H9 (cell line): Measurements from ENCODE around the gene RAB3B. TPM values are rescaled to one million over a fixed set of nuclear protein-coding genes. Genes with fewer than 3 reads are reported as not detected.
"Not testable (repeated sequence)": the region's sequence is repeated elsewhere in the genome, so short reads cannot be mapped to it uniquely, and the experiment has no call there.

Source experiments
- DNase-seq: peaks from one replicate; pipeline ENCODE4 v3.0.0-alpha.2; 2017
- H2AFZ ChIP-seq: one replicate; pipeline ENCODE4 v1.6.1; 2013; ENCODE audit warnings: mild to moderate bottlenecking, low read length, control low read depth, moderate library complexity
- H2AK5ac ChIP-seq: 2 replicates; pipeline ENCODE4 v1.6.1; 2013; ENCODE audit warnings: low read length, control low read depth, mixed read lengths; ENCODE audit not compliant: insufficient read length
- H2BK120ac ChIP-seq: one replicate; pipeline ENCODE4 v1.6.1; 2013; ENCODE audit warnings: low read depth, mild to moderate bottlenecking, low read length, control low read depth, inconsistent platforms; ENCODE audit not compliant: poor library complexity, severe bottlenecking
- H2BK12ac ChIP-seq: 2 replicates; pipeline ENCODE4 v1.6.1; 2013; ENCODE audit warnings: low read length, control low read depth, mixed read lengths, low read depth; ENCODE audit not compliant: insufficient read length
- H2BK15ac ChIP-seq: 2 replicates; pipeline ENCODE4 v1.6.1; 2013; ENCODE audit warnings: low read depth, low read length, control low read depth
- H2BK20ac ChIP-seq: one replicate; pipeline ENCODE4 v1.6.1; 2013; ENCODE audit warnings: low read depth, mild to moderate bottlenecking, low read length, control low read depth, inconsistent platforms; ENCODE audit not compliant: poor library complexity, severe bottlenecking
- H2BK5ac ChIP-seq: 2 replicates; pipeline ENCODE4 v1.6.1; 2013; ENCODE audit warnings: low read length, control low read depth, mixed read lengths; ENCODE audit not compliant: insufficient read length
- H3K14ac ChIP-seq: 2 replicates; pipeline ENCODE4 v1.6.1; 2013; ENCODE audit warnings: low read length, control low read depth; ENCODE audit not compliant: insufficient read depth
- H3K18ac ChIP-seq: 2 replicates; pipeline ENCODE4 v1.6.1; 2013; ENCODE audit warnings: low read depth, mild to moderate bottlenecking, mixed read lengths, low read length, control low read depth; ENCODE audit not compliant: insufficient read length
- H3K23ac ChIP-seq: 2 replicates; pipeline ENCODE4 v1.6.1; 2013; ENCODE audit warnings: low read length, control low read depth, mixed read lengths, low read depth; ENCODE audit not compliant: insufficient read length
- H3K23me2 ChIP-seq: 2 replicates; pipeline ENCODE4 v1.6.1; 2013; ENCODE audit warnings: low read depth, mild to moderate bottlenecking, mixed read lengths, low read length, control low read depth; ENCODE audit not compliant: insufficient read length, poor library complexity, severe bottlenecking
- H3K27ac ChIP-seq: 2 replicates; pipeline ENCODE4 v1.5.1; 2013; ENCODE audit warnings: low read length, control low read depth, mixed read lengths, low read depth; ENCODE audit not compliant: insufficient read length
- H3K27me3 ChIP-seq: 2 replicates; pipeline ENCODE4 v1.6.1; 2013; ENCODE audit warnings: low read length, control low read depth, inconsistent platforms; ENCODE audit not compliant: insufficient read depth
- H3K4ac ChIP-seq: 2 replicates; pipeline ENCODE4 v1.6.1; 2013; ENCODE audit warnings: low read depth, mild to moderate bottlenecking, control low read depth, inconsistent platforms, low read length, moderate library complexity
- H3K4me1 ChIP-seq: 2 replicates; pipeline ENCODE4 v1.6.1; 2013; ENCODE audit warnings: low read length, control low read depth, inconsistent platforms; ENCODE audit not compliant: insufficient read depth
- H3K4me2 ChIP-seq: 2 replicates; pipeline ENCODE4 v1.6.1; 2013; ENCODE audit warnings: low read length, control low read depth, mixed read lengths; ENCODE audit not compliant: insufficient read length, insufficient read depth
- H3K56ac ChIP-seq: 2 replicates; pipeline ENCODE4 v1.6.1; 2013; ENCODE audit warnings: low read depth, mild to moderate bottlenecking, mixed read lengths, low read length, control low read depth; ENCODE audit not compliant: insufficient read length
- H3K79me1 ChIP-seq: 2 replicates; pipeline ENCODE4 v1.6.1; 2013; ENCODE audit warnings: low read depth, mild to moderate bottlenecking, moderate library complexity, low read length, control low read depth, inconsistent platforms; ENCODE audit not compliant: insufficient read depth, poor library complexity, severe bottlenecking
- H3K79me2 ChIP-seq: 2 replicates; pipeline ENCODE4 v1.6.1; 2013; ENCODE audit warnings: low read length, control low read depth, inconsistent platforms; ENCODE audit not compliant: insufficient read depth
- H3K9ac ChIP-seq: 2 replicates; pipeline ENCODE4 v1.6.1; 2013; ENCODE audit warnings: low read length, control low read depth, mixed read lengths; ENCODE audit not compliant: insufficient read length; ENCODE audit errors: extremely low read depth
- H3K9me3 ChIP-seq: one replicate; pipeline ENCODE4 v1.6.1; 2013; ENCODE audit warnings: low read depth, low read length, inconsistent platforms; ENCODE audit not compliant: control insufficient read depth
- H3T11ph ChIP-seq: one replicate; pipeline ENCODE4 v1.6.1; 2013; ENCODE audit warnings: mild to moderate bottlenecking, low read length, control low read depth, inconsistent platforms
- H4K20me1 ChIP-seq: one replicate; pipeline ENCODE4 v1.6.1; 2013; ENCODE audit not compliant: control insufficient read depth, insufficient read length, insufficient read depth
- H4K5ac ChIP-seq: 2 replicates; pipeline ENCODE4 v1.6.1; 2013; ENCODE audit warnings: low read depth, mild to moderate bottlenecking, mixed read lengths, low read length, control low read depth; ENCODE audit not compliant: insufficient read length
- H4K8ac ChIP-seq: replicated peaks from 2 replicates; pipeline ENCODE4 v1.6.1; 2013; ENCODE audit warnings: low read length, control low read depth, mixed read lengths, low read depth; ENCODE audit not compliant: insufficient read length
- H4K91ac ChIP-seq: 2 replicates; pipeline ENCODE4 v1.6.1; 2013; ENCODE audit warnings: low read depth, mild to moderate bottlenecking, moderate library complexity, mixed read lengths, low read length, control low read depth; ENCODE audit not compliant: insufficient read length
- H3K27ac Mint-ChIP-seq, 3 experiments: 2 replicates in 2 of 3; 3 replicates in 1 of 3; pipeline ENCODE4 v1.8.0; 2020 to 2021; ENCODE audit warnings: mixed read lengths in 3 of 3, mild to moderate bottlenecking in 1 of 3, moderate library complexity in 1 of 3
- H3K27me3 Mint-ChIP-seq: 2 replicates; pipeline ENCODE4 v1.8.0; 2021; ENCODE audit warnings: low read depth, mild to moderate bottlenecking, moderate library complexity, mixed read lengths
- H3K36me3 Mint-ChIP-seq, 3 experiments: 2 replicates in 2 of 3; 3 replicates in 1 of 3; pipeline ENCODE4 v1.8.0; 2020 to 2021; ENCODE audit warnings: low read depth in 3 of 3, mixed read lengths in 3 of 3; ENCODE audit not compliant: insufficient read depth in 1 of 3
- H3K4me1 Mint-ChIP-seq, 2 experiments: 2 replicates each; pipeline ENCODE4 v1.8.0; 2020; ENCODE audit warnings: mixed read lengths in 2 of 2
- H3K4me3 Mint-ChIP-seq, 2 experiments: 2 replicates in 1 of 2; 3 replicates in 1 of 2; pipeline ENCODE4 v1.8.0; 2020 to 2021; ENCODE audit warnings: mild to moderate bottlenecking in 2 of 2, mixed read lengths in 2 of 2, moderate library complexity in 1 of 2
- H3K9me3 Mint-ChIP-seq, 2 experiments: 2 replicates in 1 of 2; 3 replicates in 1 of 2; pipeline ENCODE4 v1.8.0; 2020; ENCODE audit warnings: mild to moderate bottlenecking in 2 of 2, mixed read lengths in 2 of 2, moderate library complexity in 1 of 2
- WGBS: extraction: QIAGEN DNeasy Blood & Tissue Kit; methylation state at CpG from one replicate; pipeline ENCODE4 v1.1.7; 2013; ENCODE audit warnings: missing lambda C conversion rate, low lambda C conversion rate, mixed read lengths; ENCODE audit not compliant: insufficient read length; ENCODE audit errors: extremely low coverage; 5-methylcytosine and 5-hydroxymethylcytosine counted together
- total RNA-seq: library from RNA; stranded (reverse); gene quantifications from 2 replicates; pipeline ENCODE4 v1.2.1, GENCODE V29; 2021

RAB3B gene
- total RNA-seq, 1 experiment from 2014 or later, result 30.6 TPM

DNA sequence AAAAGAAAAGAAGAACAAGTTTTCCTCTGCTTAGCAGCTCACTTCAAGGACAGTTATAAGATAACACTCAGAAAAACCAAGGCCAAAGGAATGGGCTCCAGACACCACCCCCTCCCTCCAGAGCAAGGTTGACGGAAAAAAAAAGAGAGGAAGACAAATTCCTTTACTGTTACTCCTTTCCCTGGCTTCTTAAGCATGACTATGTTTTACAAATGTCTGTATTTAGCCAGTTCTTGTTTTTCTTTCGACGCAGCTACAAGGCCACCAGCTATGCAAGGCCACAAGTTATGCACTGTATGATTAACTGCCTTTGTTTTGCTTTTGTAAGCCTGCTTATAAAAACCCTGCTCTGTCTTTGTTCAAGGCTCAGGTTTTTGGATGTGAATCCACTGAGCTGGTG, 15.0 kb upstream of the RAB3B start:
- H3K23ac ChIP-seq, H4K91ac ChIP-seq, H3K14ac ChIP-seq, H3K79me1 ChIP-seq, H2BK120ac ChIP-seq, H2BK15ac ChIP-seq, H2BK5ac ChIP-seq, H3K9me3 ChIP-seq, H3K9me3 Mint-ChIP-seq, H3T11ph ChIP-seq, H3K18ac ChIP-seq, H2BK12ac ChIP-seq, H3K23me2 ChIP-seq, H3K4me2 ChIP-seq, H2BK20ac ChIP-seq, H4K20me1 ChIP-seq, H3K4ac ChIP-seq, H3K27ac ChIP-seq, H3K36me3 Mint-ChIP-seq, H3K79me2 ChIP-seq, H3K27me3 ChIP-seq, H4K5ac ChIP-seq, H3K27me3 Mint-ChIP-seq, H2AK5ac ChIP-seq, H3K9ac ChIP-seq, DNase-seq, H4K8ac ChIP-seq, H2AFZ ChIP-seq, H3K56ac ChIP-seq: not testable (repeated sequence)
- H3K27ac Mint-ChIP-seq, result peak overlapping the region; percentile 82 to 97 (median 95); a peak in 6 of 7 replicates
- peak overlapping the region; percentile 14 to 49; a peak in 2 of 5 replicates for H3K4me3 Mint-ChIP-seq
- H3K4me1 Mint-ChIP-seq, result peaks cover 30 to 32% of the 10 kb centered on the region in 2 experiments
- WGBS, result no CpG with 5 or more reads among the region's 3 CpGs
- H3K4me1 ChIP-seq, result peaks cover 13% of the 10 kb centered on the region; the same call in 1 of the 2 replicates
